GM12878 (cell line): ENCODE measurements around the gene LLCFC1. TPM values are rescaled to one million over a fixed set of nuclear protein-coding genes. Genes with fewer than 3 reads are reported as not detected.

Experiments used
- BCL11A ChIP-seq: IDR thresholded peaks from 2 replicates; pipeline ENCODE4 v1.6.1; 2011; ENCODE audit warnings: low read depth, low read length
- BRCA1 ChIP-seq: IDR thresholded peaks from 2 replicates; pipeline ENCODE4 v1.6.1; 2011; ENCODE audit warnings: low read depth, low read length, improper control_type of control experiment
- CHD1 ChIP-seq: IDR thresholded peaks from 2 replicates; pipeline ENCODE4 v1.6.1; 2012; ENCODE audit warnings: low read depth, low read length, improper control_type of control experiment
- CHD2 ChIP-seq: IDR thresholded peaks from 2 replicates; pipeline ENCODE4 v1.6.1; 2011; ENCODE audit warnings: low read depth, low read length, improper control_type of control experiment, borderline replicate concordance
- E2F8 ChIP-seq: fragments of 450-650 bp; IDR thresholded peaks from 2 replicates; pipeline ENCODE4 v1.6.1; 2018; ENCODE audit warnings: mild to moderate bottlenecking, low read depth, moderate library complexity; ENCODE audit not compliant: partially characterized antibody
- HCFC1 ChIP-seq: fragments of 150-350 bp; IDR thresholded peaks from 2 replicates; pipeline ENCODE4 v1.6.1; 2014; ENCODE audit warnings: low read length
- JUND ChIP-seq: IDR thresholded peaks from 2 replicates; pipeline ENCODE4 v1.6.1; 2012; ENCODE audit warnings: low read depth, mild to moderate bottlenecking, low read length, improper control_type of control experiment, moderate library complexity
- MLLT1 ChIP-seq: fragments of 450-650 bp; IDR thresholded peaks from 2 replicates; pipeline ENCODE4 v1.6.1; 2016; ENCODE audit warnings: mild to moderate bottlenecking
- MXI1 ChIP-seq: fragments of 150-350 bp; IDR thresholded peaks from 2 replicates; pipeline ENCODE4 v1.6.1; 2011; ENCODE audit warnings: low read depth, mild to moderate bottlenecking, inconsistent platforms, low read length, improper control_type of control experiment
- NRF1 ChIP-seq: conservative IDR thresholded peaks from 2 replicates; pipeline ENCODE4 v1.6.1; 2011; ENCODE audit warnings: mild to moderate bottlenecking, low read depth, low read length, improper control_type of control experiment
- PAX5 ChIP-seq: IDR thresholded peaks from 2 replicates; pipeline ENCODE4 v1.6.1; 2011; ENCODE audit warnings: low read depth, low read length, borderline replicate concordance
- SREBF1 ChIP-seq: IDR thresholded peaks from 2 replicates; pipeline ENCODE4 v1.6.1; 2012; ENCODE audit warnings: mild to moderate bottlenecking, low read length
- SUZ12 ChIP-seq: fragments of 200-600 bp; sonication (generic); IDR thresholded peaks from one replicate; pipeline ENCODE4 v1.6.1; 2018; ENCODE audit warnings: antibody characterized with exemption, mild to moderate bottlenecking; ENCODE audit not compliant: unreplicated experiment
- YBX1 ChIP-seq: fragments of 450-650 bp; IDR thresholded peaks from 2 replicates; pipeline ENCODE4 v1.6.1; 2016; ENCODE audit warnings: antibody characterized with exemption
- ZNF24 ChIP-seq: fragments of 450-650 bp; IDR thresholded peaks from 2 replicates; pipeline ENCODE4 v1.6.1; 2017; ENCODE audit warnings: antibody characterized with exemption, mild to moderate bottlenecking
- polyA plus RNA-seq, 11 experiments: library from polyadenylated mRNA; depleted of rRNA in 4 of 11; unstranded in 6 of 11; stranded (reverse) in 5 of 11; fragments of >200 nt; fragmentation: Nextera tagmentation in 4 of 11; fragmentation: Illumina TruSeq in 1 of 11; extraction: Ambion mirVana in 4 of 11; extraction: Trizol in 1 of 11; gene quantifications; 1 replicate in 1 of 11; 2 replicates in 10 of 11; pipeline versions ENCODE4 v1.2.1 to v1.2.3, GENCODE V29; 2011 to 2016; ENCODE audit warnings: inconsistent platforms in 2 of 11, missing spikeins in 2 of 11, low read depth in 1 of 11
- total RNA-seq, 4 experiments: library from RNA; depleted of rRNA in 3 of 4; stranded (reverse); fragments of >200 nt in 3 of 4; fragmentation: Illumina TruSeq in 1 of 4; extraction: Trizol in 1 of 4; gene quantifications; 2 replicates each; pipeline versions ENCODE4 v1.2.1 to v1.2.3, GENCODE V29; 2013 to 2021
- TF ChIP-seq, protein P1 (sequence below): fragments of 450-650 bp; IDR thresholded peaks from 2 replicates; pipeline ENCODE4 v1.6.1; 2017; ENCODE audit warnings: antibody characterized with exemption, mild to moderate bottlenecking, moderate library complexity

The LLCFC1 gene
- total and polyA plus RNA-seq, 10 of the 15 experiments (the other 5 are each of a cell fraction or from before 2014, with no cell fraction given): not detected

DNA sequence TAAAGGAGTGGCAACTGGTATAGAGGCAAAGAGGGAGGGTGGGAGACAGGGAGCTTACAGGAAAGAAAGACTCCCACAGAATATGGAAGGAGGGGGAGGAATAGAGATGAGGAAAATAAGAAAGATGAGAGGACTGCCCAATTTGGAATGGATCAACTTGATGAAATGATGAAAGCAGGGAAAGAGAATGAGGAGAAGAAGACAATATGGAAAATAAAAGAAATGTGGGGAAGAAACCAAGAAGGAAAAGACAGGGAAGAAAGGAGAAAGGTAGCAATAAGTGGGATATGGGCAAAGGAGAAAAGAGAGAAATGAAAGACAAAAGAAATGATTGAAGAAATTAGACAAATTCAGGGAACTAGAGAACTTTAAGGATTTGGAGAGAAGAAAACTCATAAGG is 19.9 kb downstream of the LLCFC1 start (continued):
- TF ChIP-seq, protein P1, sequence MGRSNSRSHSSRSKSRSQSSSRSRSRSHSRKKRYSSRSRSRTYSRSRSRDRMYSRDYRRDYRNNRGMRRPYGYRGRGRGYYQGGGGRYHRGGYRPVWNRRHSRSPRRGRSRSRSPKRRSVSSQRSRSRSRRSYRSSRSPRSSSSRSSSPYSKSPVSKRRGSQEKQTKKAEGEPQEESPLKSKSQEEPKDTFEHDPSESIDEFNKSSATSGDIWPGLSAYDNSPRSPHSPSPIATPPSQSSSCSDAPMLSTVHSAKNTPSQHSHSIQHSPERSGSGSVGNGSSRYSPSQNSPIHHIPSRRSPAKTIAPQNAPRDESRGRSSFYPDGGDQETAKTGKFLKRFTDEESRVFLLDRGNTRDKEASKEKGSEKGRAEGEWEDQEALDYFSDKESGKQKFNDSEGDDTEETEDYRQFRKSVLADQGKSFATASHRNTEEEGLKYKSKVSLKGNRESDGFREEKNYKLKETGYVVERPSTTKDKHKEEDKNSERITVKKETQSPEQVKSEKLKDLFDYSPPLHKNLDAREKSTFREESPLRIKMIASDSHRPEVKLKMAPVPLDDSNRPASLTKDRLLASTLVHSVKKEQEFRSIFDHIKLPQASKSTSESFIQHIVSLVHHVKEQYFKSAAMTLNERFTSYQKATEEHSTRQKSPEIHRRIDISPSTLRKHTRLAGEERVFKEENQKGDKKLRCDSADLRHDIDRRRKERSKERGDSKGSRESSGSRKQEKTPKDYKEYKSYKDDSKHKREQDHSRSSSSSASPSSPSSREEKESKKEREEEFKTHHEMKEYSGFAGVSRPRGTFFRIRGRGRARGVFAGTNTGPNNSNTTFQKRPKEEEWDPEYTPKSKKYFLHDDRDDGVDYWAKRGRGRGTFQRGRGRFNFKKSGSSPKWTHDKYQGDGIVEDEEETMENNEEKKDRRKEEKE: no peak
- no peak for TF ChIP-seq CHD1
- TF ChIP-seq YBX1: no peak
- TF ChIP-seq NRF1: no peak
- TF ChIP-seq JUND: no peak
- TF ChIP-seq PAX5: no peak
- no peak for TF ChIP-seq SUZ12
- TF ChIP-seq BCL11A: no peak
- TF ChIP-seq MXI1: no peak
- TF ChIP-seq MLLT1: no peak
- TF ChIP-seq BRCA1: no peak
- no peak for TF ChIP-seq CHD2
- no peak for TF ChIP-seq ZNF24
- no peak for TF ChIP-seq HCFC1
- no peak for TF ChIP-seq SREBF1
- no peak for TF ChIP-seq E2F8
